Stimulated activated CD4-positive, alpha-beta T cell treated with anti-CD3 and anti-CD28 coated beads, Interleukin-4, amount 100 ng/mL, for 4 hours (primary cell): ENCODE results near the gene PEAK1.

Experiments
- DNase-seq, 2 experiments: peaks; one replicate each; pipeline ENCODE4 v3.0.0-alpha.2; 2020

The PEAK1 gene

DNA sequence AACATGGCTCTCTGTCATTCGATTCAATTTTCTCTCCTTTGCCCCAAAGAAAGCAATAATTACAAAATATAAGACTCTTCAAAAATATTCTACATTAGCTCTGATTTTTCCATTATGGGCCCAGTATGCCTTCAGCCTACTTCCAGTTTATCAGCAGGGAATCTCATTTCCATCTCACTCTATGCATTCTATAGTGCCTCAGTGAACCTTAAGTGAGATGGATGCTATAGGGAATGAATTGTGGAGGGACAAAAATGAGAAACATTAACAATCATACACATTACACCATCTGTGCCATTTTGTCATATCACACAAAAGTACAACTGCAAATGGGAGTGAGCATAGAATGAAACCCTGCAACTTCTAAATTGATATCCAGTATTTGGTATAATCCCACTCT, 298.3 kb downstream of the PEAK1 start:
- no peak for DNase-seq

DNA sequence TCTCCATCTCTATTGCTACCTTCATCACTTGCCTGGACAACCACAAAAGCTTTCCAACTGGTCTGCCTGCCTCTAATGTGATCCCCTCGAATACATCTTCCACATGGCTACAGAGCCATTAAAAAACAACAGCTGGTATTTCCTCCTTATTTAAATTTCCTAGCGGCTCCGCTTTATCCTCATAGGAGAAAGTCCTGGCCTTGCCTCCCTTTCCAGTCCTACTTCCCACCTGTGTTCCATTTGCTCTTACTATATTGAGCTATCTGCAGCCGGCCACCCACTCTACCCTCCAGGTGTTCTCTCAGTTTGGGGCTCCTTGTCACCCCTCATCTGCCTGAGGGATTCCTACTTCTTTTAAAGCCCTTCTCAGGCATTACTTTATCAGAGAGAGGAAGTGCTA, 299.3 kb downstream of the PEAK1 start:
- DNase-seq: no peak

GRCh38 chr15:77119446-77119845, 300.5 kb downstream of the PEAK1 start:
- DNase-seq: no peak

- no peak for DNase-seq
These were observed 301.0 kb downstream of the PEAK1 start for GRCh38 chr15:77118882-77119321.

DNA sequence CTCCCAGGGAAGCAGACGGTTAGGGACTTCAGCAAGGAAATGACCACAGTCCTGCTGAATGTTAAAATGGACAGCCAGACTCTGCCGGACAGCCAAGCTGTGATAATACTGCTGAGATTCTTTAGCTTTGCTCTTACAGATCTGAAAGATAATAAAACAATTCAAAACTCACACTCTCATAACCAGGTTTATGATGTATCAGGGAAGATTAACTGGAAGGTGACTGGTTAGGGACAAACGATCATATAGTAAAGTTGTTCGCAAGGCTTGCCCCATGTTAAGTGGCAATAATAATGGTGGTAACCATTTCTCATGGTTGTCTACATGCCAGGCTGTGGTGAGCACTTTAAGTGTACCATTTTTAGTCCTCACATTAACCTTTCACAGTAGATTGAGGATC, 304.7 kb downstream of the PEAK1 start:
- no peak for DNase-seq

DNA sequence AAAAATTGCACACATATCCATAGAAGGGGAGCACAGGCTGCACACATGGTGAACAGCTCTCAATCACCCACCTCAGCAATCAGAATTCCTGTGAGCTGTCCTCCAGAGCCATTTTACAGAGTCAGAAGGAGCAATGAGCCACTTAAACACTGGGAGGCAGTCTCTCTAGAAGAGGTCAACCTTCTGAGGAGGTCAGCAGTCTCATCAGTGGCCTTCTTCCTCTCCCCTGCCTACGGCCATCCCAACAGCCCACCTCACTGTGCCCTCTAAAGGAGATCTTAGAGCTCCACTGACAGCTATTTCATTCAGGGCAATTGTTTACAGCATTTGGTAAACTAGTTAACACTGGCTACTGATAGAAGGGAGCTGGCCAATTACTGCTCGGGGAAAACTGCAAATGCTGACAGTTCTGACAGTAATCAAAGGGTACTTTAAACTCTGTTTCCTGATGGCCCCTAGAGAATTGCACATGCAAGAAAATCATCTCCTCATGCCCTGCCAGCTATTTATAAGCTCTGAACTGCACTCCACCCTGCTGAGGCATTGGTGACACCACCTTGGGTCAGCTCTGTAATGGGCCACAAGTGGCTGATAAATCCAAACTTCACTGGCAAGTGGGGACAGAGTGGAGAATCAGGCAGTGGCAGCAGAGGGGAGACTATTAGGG, 306.9 kb downstream of the PEAK1 start:
- DNase-seq: no peak

DNA sequence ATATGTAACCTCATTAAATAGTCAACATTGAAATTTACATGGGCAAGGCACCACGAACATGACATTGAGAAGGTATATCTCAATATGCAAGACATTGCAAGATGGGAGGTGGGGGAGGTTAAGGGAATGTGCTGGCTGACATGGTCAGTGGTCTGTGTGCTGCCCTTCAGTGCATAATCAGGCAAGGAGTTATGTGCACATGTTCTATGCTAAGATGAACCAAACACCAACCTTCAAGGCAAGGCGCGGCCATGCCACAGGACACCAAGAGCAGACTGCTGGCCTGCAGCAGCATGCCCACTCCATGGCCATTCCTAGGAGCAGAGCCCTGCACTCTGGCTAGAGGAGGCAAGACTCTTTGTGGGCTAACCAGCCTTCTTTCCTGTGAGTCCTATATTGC, 308.1 kb downstream of the PEAK1 start:
- no peak for DNase-seq

DNA sequence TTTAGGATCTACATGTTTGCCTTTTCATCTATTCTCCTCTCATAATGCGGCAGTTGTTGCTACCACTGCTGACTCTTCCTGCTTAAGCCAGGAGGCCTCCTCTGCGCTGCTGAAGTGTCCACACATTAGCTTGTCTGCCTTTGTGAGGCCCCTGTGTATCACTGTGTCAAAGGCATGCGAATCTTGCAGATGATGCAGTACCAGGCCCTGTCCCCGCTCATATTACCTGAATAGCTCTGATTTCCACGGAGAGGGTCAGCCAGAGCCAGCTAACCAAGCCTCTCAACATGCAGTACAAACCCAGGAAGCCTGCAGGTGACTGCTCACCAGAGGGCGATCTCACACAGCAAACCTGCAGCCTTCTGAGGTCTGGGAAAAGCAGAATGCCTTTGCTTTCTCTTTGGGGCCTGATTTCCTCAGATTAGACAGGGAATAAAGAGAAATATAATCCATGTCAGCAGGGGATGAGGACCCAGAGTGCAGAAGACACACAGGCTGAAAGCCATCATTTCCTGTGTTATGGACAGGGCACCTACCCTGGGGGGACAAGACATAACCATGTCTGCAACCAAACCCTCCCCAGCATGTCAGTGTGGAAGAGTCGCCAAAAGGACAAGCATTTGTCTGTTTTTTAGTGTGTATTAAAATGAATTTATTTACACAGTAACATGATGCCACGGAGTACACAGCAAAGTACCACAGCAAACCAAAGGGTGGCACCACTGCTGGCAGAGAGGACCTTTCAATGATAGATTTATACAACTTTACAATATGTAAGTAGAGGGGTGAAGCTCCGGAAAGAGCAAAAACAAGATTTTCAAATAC, 312.2 kb downstream of the PEAK1 start:
- peak; percentile 12 to 21 for DNase-seq

GRCh38 chr15:77107068-77107467, 312.8 kb downstream of the PEAK1 start:
- DNase-seq: no peak

- no peak for DNase-seq
These were observed 315.7 kb downstream of the PEAK1 start for GRCh38 chr15:77104155-77104554.

- no peak for DNase-seq
These were observed 320.0 kb downstream of the PEAK1 start for GRCh38 chr15:77099741-77100463.

DNA sequence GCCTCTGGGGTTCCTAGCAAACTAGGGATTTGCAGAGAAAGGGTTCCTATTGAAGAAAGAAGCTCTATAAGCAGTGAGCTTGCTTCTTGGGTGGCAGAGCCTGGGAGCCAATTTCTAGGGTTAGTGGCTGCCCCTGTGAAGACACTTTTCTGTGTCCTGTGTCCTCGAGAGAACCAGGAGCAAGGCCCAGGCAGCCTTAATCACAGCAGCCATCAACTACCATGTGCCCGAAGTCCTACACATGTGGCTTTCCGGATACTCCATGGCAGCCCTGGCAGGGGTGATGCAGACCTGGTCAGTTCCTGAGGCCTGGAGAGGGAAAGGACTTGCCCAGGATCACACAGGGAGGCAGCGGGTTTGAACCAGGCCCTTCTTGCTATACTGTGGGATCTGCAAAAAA, 321.3 kb downstream of the PEAK1 start:
- DNase-seq: no peak

- no peak for DNase-seq
These were observed 322.0 kb downstream of the PEAK1 start for GRCh38 chr15:77097921-77098320.

GRCh38 chr15:77097248-77097721, 322.6 kb downstream of the PEAK1 start:
- no peak for DNase-seq

GRCh38 chr15:77096541-77096940, 323.4 kb downstream of the PEAK1 start:
- no peak for DNase-seq

GRCh38 chr15:77096138-77096537, 323.8 kb downstream of the PEAK1 start:
- no peak for DNase-seq

- no peak for DNase-seq
These were observed 325.4 kb downstream of the PEAK1 start for GRCh38 chr15:77094397-77095030.

GRCh38 chr15:77093436-77093835, 326.5 kb downstream of the PEAK1 start:
- no peak for DNase-seq

DNA sequence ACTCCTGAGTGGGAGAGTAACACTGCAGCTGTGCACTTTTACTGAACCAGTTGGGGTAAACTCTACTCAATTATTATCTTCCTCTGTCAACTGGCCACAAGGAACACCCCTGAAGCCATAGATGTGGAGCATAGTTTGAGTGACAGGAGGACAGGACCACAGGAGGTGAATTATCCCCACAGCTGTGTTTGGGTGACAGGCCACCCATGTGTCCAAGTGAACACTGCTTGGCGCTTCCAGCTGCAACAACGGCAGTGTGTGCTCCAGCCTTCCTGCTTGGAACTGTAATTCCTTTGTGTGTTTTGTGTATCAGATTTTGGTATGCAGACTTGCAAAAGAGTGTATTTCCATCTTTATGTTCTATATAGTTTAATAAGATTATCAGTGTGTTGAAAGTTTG, 328.8 kb downstream of the PEAK1 start:
- no peak for DNase-seq

- DNase-seq: no peak
These were observed 332.7 kb downstream of the PEAK1 start for GRCh38 chr15:77087213-77087612.

DNA sequence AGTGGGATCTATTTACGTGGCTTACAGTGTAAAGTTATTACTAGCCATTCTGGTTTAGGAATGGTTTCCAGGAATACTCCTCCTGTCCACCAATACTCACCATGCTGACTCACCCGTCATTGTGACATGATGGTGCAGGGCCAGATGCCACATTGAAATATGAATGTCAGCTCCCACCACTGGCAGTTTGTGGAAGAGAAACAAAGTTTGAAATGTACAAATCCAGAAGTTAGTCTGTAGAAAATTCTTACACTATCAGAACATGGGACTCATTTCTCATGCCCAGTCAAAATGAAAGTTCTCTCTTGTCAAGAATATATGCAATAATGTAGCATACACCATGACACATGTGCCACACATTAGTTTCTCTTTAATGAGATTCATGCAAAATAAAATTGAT, 334.6 kb downstream of the PEAK1 start:
- DNase-seq: no peak

- DNase-seq: no peak
These were observed 335.5 kb downstream of the PEAK1 start for GRCh38 chr15:77084436-77084835.
